Adrenal gland (tissue), 12 donors: ENCODE data around the gene UBASH3B. TPM values are rescaled to one million over a fixed set of nuclear protein-coding genes. Genes with fewer than 3 reads are reported as not detected.

ENCODE experiments used
- DNase-seq, 7 donors: peaks; one replicate each; pipeline ENCODE4 v3.0.0-alpha.2; 2019 to 2020
- H3K27ac ChIP-seq, 5 donors: fragments of 200-600 bp; sonication (generic) in 4 of 5; 1 replicate in 3 of 5; 2 replicates in 2 of 5; pipeline versions ENCODE4 v1.5.1 to v1.8.0; 2016 to 2020; ENCODE audit warnings: mild to moderate bottlenecking in 1 of 5
- H3K27me3 ChIP-seq: fragments of 200-600 bp; 2 replicates; pipeline ENCODE4 v1.8.0; 2021
- H3K36me3 ChIP-seq, 2 donors: fragments of 200-600 bp; replicated peaks in 1 of 2; 1 replicate in 1 of 2; 2 replicates in 1 of 2; pipeline versions ENCODE4 v1.5.1 to v1.8.0; 2018 to 2022
- H3K4me1 ChIP-seq, 2 donors: fragments of 200-600 bp; replicated peaks in 1 of 2; 1 replicate in 1 of 2; 2 replicates in 1 of 2; pipeline versions ENCODE4 v1.5.1 to v1.8.0; 2018 to 2021
- H3K4me3 ChIP-seq, 4 donors: fragments of 200-600 bp; sonication (generic) in 3 of 4; one replicate each; pipeline ENCODE4 v1.5.1; 2016 to 2018
- H3K9me3 ChIP-seq, 3 donors: fragments of 200-600 bp; sonication (generic) in 1 of 3; replicated peaks in 1 of 3; 1 replicate in 2 of 3; 2 replicates in 1 of 3; pipeline versions ENCODE4 v1.5.1 to v1.8.0; 2016 to 2021
- POLR2A ChIP-seq, 2 donors: fragments of 450-650 bp; IDR thresholded peaks; one replicate each; pipeline ENCODE4 v1.6.1; 2017; ENCODE audit warnings: antibody characterized with exemption in 2 of 2, mild to moderate bottlenecking in 2 of 2, moderate library complexity in 1 of 2
- WGBS, 4 donors: extraction: QIAGEN DNeasy Blood & Tissue Kit in 2 of 4; methylation state at CpG; one replicate each; pipeline versions ENCODE4 v1.1.5 to v1.1.7; 2013 to 2017; 5-methylcytosine and 5-hydroxymethylcytosine counted together
- intact Hi-C, 2 donors: fragments of 100-400 bp; cut with DNase I; formaldehyde crosslinking; loops; one replicate each; pipeline versions ENCODE4 v1.14.1 to v1.15.0; 2022 to 2023
- polyA plus RNA-seq, 3 donors: library from polyadenylated mRNA; stranded (reverse); fragments of 200-250 nt in 2 of 3; fragments of 350-450 nt in 1 of 3; fragmentation: Illumina TruSeq in 1 of 3; extraction: RNeasy Lipid Tissue Mini Kit (QIAGEN cat#74804) in 1 of 3; gene quantifications; one replicate each; pipeline ENCODE4 v1.2.3, GENCODE V29; 2013 to 2014
- total RNA-seq, 9 donors: library from RNA; depleted of rRNA in 4 of 9; stranded (reverse); fragments of >200 nt in 4 of 9; fragments of 120-200 nt in 1 of 9; fragmentation: NEBNext Ultra II Directional in 1 of 9; extraction: Animal tissue kit (Norgen Biotek cat#: 25700) in 1 of 9; gene quantifications; one replicate each; pipeline versions ENCODE4 v1.1.0 to v1.2.4, GENCODE V29; 2013 to 2023
- TF ChIP-seq, protein P1 (sequence below), 6 experiments: fragments of 450-650 bp in 4 of 6; fragments of 200-600 bp in 2 of 6; sonication (generic) in 1 of 6; IDR thresholded peaks; 1 replicate in 5 of 6; 2 replicates in 1 of 6; pipeline versions ENCODE4 v1.5.1 to v1.8.0; 2016 to 2021; ENCODE audit warnings: antibody characterized with exemption in 6 of 6, mild to moderate bottlenecking in 2 of 6, moderate library complexity in 1 of 6
- donor health status: healthy with polysubstance abuse.
- donor health status: Bipolar disorder and iron deficiency.
- donor health status: DM: yes; HTN: yes; CAD: no.
- donor health status: DM: no; HTN: no; CAD: no.
- donor health status: DM: no; HTN: no; CAD: no.
- donor health status: DM: yes; HTN: yes; CAD: no.

UBASH3B gene
- total and polyA plus RNA-seq, 12 donors = 0.57 to 21.5 (median 5.6) TPM

DNA sequence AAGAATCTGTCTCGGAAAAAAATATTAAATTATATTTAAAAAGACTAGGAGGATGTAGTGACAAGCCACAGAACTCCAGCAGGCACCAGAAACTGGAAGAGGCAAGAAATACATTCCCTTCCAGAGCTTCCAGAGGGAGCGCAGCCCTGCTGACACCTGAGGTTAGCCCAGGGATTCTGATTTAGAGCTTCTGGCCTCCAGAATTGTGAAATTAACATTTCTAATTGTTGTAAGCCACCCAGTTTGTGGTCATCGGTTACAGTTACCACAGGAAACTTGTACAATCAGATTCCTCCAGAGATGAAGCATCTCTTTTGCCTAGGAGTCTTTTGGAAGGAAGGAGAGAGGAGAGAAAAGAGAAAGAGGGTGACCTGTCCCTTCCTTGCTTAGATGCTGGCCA, 6.4 kb upstream of the UBASH3B start:
- no peak for DNase-seq
- Histone ChIP-seq H3K27me3 (no peaks in the 10 kb centered on the region), H3K9me3 (no peaks in the 10 kb centered on the region), H3K27ac (no peak overlapping the region), H3K4me1 (no peaks in the 10 kb centered on the region), H3K4me3 (no peak overlapping the region), H3K36me3 (no peaks in the 10 kb centered on the region)
- intact Hi-C loops = no loop called here
- TF ChIP-seq POLR2A (IDR thresholded peaks at IDR 0.05) = no peak
- TF ChIP-seq, protein P1, sequence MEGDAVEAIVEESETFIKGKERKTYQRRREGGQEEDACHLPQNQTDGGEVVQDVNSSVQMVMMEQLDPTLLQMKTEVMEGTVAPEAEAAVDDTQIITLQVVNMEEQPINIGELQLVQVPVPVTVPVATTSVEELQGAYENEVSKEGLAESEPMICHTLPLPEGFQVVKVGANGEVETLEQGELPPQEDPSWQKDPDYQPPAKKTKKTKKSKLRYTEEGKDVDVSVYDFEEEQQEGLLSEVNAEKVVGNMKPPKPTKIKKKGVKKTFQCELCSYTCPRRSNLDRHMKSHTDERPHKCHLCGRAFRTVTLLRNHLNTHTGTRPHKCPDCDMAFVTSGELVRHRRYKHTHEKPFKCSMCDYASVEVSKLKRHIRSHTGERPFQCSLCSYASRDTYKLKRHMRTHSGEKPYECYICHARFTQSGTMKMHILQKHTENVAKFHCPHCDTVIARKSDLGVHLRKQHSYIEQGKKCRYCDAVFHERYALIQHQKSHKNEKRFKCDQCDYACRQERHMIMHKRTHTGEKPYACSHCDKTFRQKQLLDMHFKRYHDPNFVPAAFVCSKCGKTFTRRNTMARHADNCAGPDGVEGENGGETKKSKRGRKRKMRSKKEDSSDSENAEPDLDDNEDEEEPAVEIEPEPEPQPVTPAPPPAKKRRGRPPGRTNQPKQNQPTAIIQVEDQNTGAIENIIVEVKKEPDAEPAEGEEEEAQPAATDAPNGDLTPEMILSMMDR (IDR thresholded peaks at IDR 0.05) = no peak
- 77 to 85% (median 79%) methylated on average over 3 of the region's 3 CpGs for WGBS, 4 donors

DNA sequence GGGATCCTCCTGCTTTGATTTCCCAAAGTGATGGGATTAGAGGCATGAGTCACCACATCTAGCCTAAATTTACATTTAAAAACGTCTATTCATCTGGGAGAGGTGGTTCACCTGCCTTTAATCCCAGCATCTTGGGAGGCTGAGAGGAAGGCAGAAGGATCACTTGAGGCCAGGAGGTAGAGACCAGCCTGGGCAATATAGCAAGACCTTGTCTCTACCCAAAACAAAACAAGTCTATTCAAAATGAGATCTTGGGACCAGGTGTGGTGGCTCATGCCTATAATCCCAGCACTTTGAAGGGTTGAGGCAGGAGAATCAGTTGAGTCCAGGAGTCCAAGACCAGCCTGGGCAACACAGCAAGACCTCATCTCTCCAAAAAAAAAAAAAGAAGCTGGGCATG, 4.9 kb upstream of the UBASH3B start:
- 22 to 39% (median 26%) methylated on average over 1 of the region's 1 CpG for WGBS, 4 donors
- no peaks in the 10 kb centered on the region for H3K36me3 ChIP-seq
- no peak for DNase-seq
- H3K9me3 ChIP-seq = no peaks in the 10 kb centered on the region
- no peak overlapping the region for H3K27ac ChIP-seq
- peaks cover 3 to 9% of the 10 kb centered on the region in 2 donors for H3K4me1 ChIP-seq
- no peaks in the 10 kb centered on the region for H3K27me3 ChIP-seq
- intact Hi-C loops = no loop called here
- no peak for TF ChIP-seq POLR2A (IDR thresholded peaks at IDR 0.05)
- TF ChIP-seq, protein P1 (IDR thresholded peaks at IDR 0.05) = no peak
- no peak overlapping the region for H3K4me3 ChIP-seq

DNA sequence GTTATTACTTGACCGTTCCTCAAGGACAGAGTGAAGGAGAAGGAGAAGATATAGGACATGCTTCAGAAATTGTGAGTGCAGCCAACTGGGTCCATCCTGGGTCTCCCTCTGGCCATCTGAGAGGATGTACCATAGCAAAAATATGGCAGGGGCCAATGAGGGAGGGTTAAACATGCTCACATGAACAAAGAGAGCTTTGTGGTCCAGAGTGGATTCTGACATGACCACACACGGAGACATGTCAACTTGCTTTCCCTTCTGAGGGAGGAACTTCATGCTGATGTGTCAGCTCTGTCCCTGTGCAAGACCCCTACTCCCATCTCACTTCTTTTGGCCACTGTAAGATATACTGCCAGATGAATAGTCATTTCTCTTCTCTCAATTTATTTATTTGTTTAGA, 3.0 kb upstream of the UBASH3B start:
- Histone ChIP-seq H3K27ac (no peak overlapping the region), H3K27me3 (no peaks in the 10 kb centered on the region), H3K4me3 (no peak overlapping the region), H3K9me3 (no peaks in the 10 kb centered on the region), H3K36me3 (no peaks in the 10 kb centered on the region), H3K4me1 (peaks cover 3 to 19% of the 10 kb centered on the region in 2 donors)
- intact Hi-C loops = no loop called here
- WGBS, 4 donors = 51 to 74% (median 60%) methylated on average over 2 of the region's 2 CpGs
- no peak for DNase-seq
- TF ChIP-seq POLR2A (IDR thresholded peaks at IDR 0.05) = no peak
- TF ChIP-seq, protein P1 (IDR thresholded peaks at IDR 0.05) = no peak

DNA sequence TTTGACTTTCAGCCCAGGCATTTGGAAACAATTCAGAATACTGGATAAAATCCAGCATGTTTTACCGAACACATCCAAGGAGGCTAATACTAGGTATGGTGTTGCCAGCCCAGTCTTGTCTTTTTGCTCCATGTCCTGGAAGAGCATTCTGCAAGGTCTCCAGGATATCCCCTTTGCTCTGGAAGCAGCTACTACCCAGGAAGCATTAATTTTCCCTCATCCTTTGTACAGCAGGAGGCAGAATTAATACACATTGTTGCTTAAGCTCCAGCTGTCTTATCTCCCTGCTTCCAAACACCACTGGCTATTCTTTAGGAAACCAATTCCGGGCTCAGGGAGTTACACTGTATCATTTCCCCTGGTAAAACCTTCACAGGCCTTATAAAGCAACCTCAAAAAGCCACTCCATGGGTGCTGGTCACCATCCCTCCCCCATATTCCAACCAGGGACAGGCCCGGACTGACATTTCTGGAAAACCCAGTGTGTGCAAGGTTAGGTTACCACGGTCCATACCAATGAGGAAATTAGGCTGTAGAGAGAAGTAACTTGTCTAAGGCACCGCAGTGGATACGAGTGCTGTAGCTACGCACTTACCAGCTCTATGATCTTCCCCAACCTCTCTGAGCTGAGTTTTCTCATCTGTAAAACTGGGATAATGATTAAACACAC, 1.5 kb upstream of the UBASH3B start:
- Histone ChIP-seq H3K27me3 (no peaks in the 10 kb centered on the region), H3K9me3 (no peaks in the 10 kb centered on the region), H3K4me3 (no peak overlapping the region), H3K36me3 (no peaks in the 10 kb centered on the region), H3K27ac (no peak overlapping the region), H3K4me1 (peaks cover 3 to 19% of the 10 kb centered on the region in 2 donors)
- 66 to 73% (median 68%) methylated on average over 7 of the region's 7 CpGs for WGBS, 4 donors
- no peak for DNase-seq
- no peak for TF ChIP-seq POLR2A (IDR thresholded peaks at IDR 0.05)
- TF ChIP-seq, protein P1 (IDR thresholded peaks at IDR 0.05) = no peak
- intact Hi-C loops = no loop called here
